Adrenal gland (tissue), 5 donors: ENCODE measurements around the gene NOX4.

Experiments
- POLR2A ChIP-seq, 2 donors: fragments of 450-650 bp; IDR thresholded peaks; one replicate each; pipeline ENCODE4 v1.6.1; 2017; ENCODE audit warnings: antibody characterized with exemption in 2 of 2, mild to moderate bottlenecking in 2 of 2, moderate library complexity in 1 of 2
- TF ChIP-seq, protein P1 (sequence below), 6 experiments: fragments of 450-650 bp in 4 of 6; fragments of 200-600 bp in 2 of 6; sonication (generic) in 1 of 6; IDR thresholded peaks; 1 replicate in 5 of 6; 2 replicates in 1 of 6; pipeline versions ENCODE4 v1.5.1 to v1.8.0; 2016 to 2021; ENCODE audit warnings: antibody characterized with exemption in 6 of 6, mild to moderate bottlenecking in 2 of 6, moderate library complexity in 1 of 6
- donor health status: DM: no; HTN: no; CAD: no.

DNA sequence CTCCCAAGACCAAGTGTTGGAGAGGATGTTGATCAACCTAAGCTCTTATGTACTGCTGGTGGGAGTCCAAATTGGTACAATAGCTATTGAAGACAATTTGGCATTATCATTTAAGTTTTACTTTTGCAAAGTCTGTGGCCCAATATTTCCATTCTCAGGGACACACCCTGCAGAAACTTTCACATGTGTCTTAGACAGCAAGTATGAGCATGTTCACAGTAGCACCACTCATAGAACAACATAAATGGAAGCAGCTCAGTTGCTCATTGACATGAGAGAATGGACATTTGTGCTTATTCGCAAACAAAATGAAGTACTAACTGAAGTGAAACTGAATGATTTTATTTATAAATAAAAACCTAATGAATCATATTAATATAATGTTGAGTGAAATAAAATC lies 135.5 kb downstream of the NOX4 start:
- TF ChIP-seq, protein P1, sequence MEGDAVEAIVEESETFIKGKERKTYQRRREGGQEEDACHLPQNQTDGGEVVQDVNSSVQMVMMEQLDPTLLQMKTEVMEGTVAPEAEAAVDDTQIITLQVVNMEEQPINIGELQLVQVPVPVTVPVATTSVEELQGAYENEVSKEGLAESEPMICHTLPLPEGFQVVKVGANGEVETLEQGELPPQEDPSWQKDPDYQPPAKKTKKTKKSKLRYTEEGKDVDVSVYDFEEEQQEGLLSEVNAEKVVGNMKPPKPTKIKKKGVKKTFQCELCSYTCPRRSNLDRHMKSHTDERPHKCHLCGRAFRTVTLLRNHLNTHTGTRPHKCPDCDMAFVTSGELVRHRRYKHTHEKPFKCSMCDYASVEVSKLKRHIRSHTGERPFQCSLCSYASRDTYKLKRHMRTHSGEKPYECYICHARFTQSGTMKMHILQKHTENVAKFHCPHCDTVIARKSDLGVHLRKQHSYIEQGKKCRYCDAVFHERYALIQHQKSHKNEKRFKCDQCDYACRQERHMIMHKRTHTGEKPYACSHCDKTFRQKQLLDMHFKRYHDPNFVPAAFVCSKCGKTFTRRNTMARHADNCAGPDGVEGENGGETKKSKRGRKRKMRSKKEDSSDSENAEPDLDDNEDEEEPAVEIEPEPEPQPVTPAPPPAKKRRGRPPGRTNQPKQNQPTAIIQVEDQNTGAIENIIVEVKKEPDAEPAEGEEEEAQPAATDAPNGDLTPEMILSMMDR (IDR thresholded peaks at IDR 0.05), result no peak
- TF ChIP-seq POLR2A (IDR thresholded peaks at IDR 0.05), result no peak
